Measurements from ENCODE around the gene LRP6.

DNA sequence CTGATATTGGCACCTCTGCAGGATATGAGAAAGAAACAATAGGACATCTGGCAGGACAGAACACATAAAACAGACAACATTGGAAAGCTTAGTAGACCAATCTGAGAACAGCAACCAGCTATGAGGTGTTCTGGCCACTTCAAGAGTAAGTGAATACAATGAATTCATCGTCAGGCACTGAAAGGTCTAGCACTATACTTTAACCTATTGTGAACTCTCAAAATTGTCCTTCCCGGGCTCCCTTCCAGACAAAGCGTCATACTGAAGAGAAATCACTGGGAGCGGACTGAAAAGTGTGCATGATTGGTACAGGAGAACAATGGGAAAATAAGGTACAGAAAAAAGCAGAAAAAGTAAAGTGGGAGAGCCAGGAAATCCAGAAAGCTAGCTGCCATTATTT is 75.8 kb downstream of the LRP6 start:
- TF ChIP-seq, protein P1, sequence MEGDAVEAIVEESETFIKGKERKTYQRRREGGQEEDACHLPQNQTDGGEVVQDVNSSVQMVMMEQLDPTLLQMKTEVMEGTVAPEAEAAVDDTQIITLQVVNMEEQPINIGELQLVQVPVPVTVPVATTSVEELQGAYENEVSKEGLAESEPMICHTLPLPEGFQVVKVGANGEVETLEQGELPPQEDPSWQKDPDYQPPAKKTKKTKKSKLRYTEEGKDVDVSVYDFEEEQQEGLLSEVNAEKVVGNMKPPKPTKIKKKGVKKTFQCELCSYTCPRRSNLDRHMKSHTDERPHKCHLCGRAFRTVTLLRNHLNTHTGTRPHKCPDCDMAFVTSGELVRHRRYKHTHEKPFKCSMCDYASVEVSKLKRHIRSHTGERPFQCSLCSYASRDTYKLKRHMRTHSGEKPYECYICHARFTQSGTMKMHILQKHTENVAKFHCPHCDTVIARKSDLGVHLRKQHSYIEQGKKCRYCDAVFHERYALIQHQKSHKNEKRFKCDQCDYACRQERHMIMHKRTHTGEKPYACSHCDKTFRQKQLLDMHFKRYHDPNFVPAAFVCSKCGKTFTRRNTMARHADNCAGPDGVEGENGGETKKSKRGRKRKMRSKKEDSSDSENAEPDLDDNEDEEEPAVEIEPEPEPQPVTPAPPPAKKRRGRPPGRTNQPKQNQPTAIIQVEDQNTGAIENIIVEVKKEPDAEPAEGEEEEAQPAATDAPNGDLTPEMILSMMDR (IDR thresholded peaks at IDR 0.05), result no peak
- TF ChIP-seq, protein P2, sequence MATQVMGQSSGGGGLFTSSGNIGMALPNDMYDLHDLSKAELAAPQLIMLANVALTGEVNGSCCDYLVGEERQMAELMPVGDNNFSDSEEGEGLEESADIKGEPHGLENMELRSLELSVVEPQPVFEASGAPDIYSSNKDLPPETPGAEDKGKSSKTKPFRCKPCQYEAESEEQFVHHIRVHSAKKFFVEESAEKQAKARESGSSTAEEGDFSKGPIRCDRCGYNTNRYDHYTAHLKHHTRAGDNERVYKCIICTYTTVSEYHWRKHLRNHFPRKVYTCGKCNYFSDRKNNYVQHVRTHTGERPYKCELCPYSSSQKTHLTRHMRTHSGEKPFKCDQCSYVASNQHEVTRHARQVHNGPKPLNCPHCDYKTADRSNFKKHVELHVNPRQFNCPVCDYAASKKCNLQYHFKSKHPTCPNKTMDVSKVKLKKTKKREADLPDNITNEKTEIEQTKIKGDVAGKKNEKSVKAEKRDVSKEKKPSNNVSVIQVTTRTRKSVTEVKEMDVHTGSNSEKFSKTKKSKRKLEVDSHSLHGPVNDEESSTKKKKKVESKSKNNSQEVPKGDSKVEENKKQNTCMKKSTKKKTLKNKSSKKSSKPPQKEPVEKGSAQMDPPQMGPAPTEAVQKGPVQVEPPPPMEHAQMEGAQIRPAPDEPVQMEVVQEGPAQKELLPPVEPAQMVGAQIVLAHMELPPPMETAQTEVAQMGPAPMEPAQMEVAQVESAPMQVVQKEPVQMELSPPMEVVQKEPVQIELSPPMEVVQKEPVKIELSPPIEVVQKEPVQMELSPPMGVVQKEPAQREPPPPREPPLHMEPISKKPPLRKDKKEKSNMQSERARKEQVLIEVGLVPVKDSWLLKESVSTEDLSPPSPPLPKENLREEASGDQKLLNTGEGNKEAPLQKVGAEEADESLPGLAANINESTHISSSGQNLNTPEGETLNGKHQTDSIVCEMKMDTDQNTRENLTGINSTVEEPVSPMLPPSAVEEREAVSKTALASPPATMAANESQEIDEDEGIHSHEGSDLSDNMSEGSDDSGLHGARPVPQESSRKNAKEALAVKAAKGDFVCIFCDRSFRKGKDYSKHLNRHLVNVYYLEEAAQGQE (IDR thresholded peaks at IDR 0.05; ENCODE audit: insufficient read depth in 1 of 2, low read depth in 2 of 2, low read length in 1 of 2), result no peak

Measured in Panc1 (cell line).